Fibroblast of mammary gland (primary cell): ENCODE results near the gene PFDN4.
A peak's percentile ranks its signal among the peaks of the same experiment; 100 is the strongest.

Experiments
- DNase-seq: peaks from one replicate; pipeline ENCODE4 v3.0.0-alpha.2; 2010; ENCODE audit warnings: low read depth
- H3K4me3 ChIP-seq: 2 replicates; pipeline ENCODE4 v1.5.1; 2011; ENCODE audit warnings: low read depth, mild to moderate bottlenecking, low read length, moderate library complexity; ENCODE audit not compliant: control insufficient read depth
- CTCF ChIP-seq: conservative IDR thresholded peaks from 2 replicates; pipeline ENCODE4 v1.5.1; 2011; ENCODE audit warnings: low read depth, low read length, inconsistent platforms; ENCODE audit not compliant: control insufficient read depth, insufficient read depth

The PFDN4 gene

GRCh38 chr20:54162378-54163009, 45.4 kb upstream of the PFDN4 start:
- TF ChIP-seq CTCF = no peak
- no peak overlapping the region for H3K4me3 ChIP-seq
- no peak for DNase-seq

GRCh38 chr20:54163402-54163801, 44.5 kb upstream of the PFDN4 start:
- DNase-seq = no peak
- TF ChIP-seq CTCF = no peak

GRCh38 chr20:54165014-54165413, 42.9 kb upstream of the PFDN4 start:
- TF ChIP-seq CTCF = no peak
- H3K4me3 ChIP-seq = no peak overlapping the region
- no peak for DNase-seq

More at GRCh38 chr20:54163402-54163801, 44.5 kb upstream of the PFDN4 start:
- H3K4me3 ChIP-seq = no peak overlapping the region

GRCh38 chr20:54165803-54166202, 42.1 kb upstream of the PFDN4 start:
- TF ChIP-seq CTCF = no peak
- no peak overlapping the region for H3K4me3 ChIP-seq
- no peak for DNase-seq

- DNase-seq = no peak
- no peak overlapping the region for H3K4me3 ChIP-seq
- TF ChIP-seq CTCF = no peak
These were observed 40.8 kb upstream of the PFDN4 start for GRCh38 chr20:54166987-54167662.

GRCh38 chr20:54167909-54168872, 39.7 kb upstream of the PFDN4 start:
- DNase-seq = peak; percentile 47
- no peak overlapping the region for H3K4me3 ChIP-seq
- no peak for TF ChIP-seq CTCF
